Lower leg skin (tissue), 4 donors: Measurements from ENCODE around the gene CCL25. TPM values are rescaled to one million over a fixed set of nuclear protein-coding genes. Genes with fewer than 3 reads are reported as not detected.

Source experiments
- DNase-seq, 2 donors: peaks; one replicate each; pipeline ENCODE4 v3.0.0-alpha.2; 2019; ENCODE audit warnings: low spot score in 2 of 2
- H3K4me3 ChIP-seq: fragments of 200-600 bp; sonication (generic); 2 replicates; pipeline ENCODE4 v1.5.1; 2017; ENCODE audit warnings: mild to moderate bottlenecking, low read depth; ENCODE audit not compliant: poor library complexity, severe bottlenecking
- CTCF ChIP-seq, 3 donors: fragments of 450-650 bp; IDR thresholded peaks; one replicate each; pipeline ENCODE4 v1.5.1; 2016; ENCODE audit warnings: antibody characterized with exemption in 3 of 3, mild to moderate bottlenecking in 3 of 3, moderate library complexity in 2 of 3
- POLR2A ChIP-seq, 2 donors: fragments of 450-650 bp; IDR thresholded peaks; one replicate each; pipeline ENCODE4 v1.6.1; 2016 to 2017; ENCODE audit warnings: antibody characterized with exemption in 2 of 2, mild to moderate bottlenecking in 1 of 2, moderate library complexity in 1 of 2
- WGBS, 2 donors: methylation state at CpG; one replicate each; pipeline ENCODE4 v1.1.5; 2018; 5-methylcytosine and 5-hydroxymethylcytosine counted together
- intact Hi-C: fragments of 100-400 bp; cut with DNase I; formaldehyde crosslinking; loops from one replicate; pipeline ENCODE4 v1.15.0; 2023; ENCODE audit warnings: low total_unique reads
- total RNA-seq, 4 donors: library from RNA; depleted of rRNA; stranded (reverse); fragments of >200 nt; gene quantifications; one replicate each; pipeline ENCODE4 v1.1.0, GENCODE V29; 2016

CCL25 gene
- total RNA-seq, 4 donors from 2014 or later: 0.81 TPM; not detected in 3

GRCh38 chr19:8089664-8090601, 37.4 kb downstream of the CCL25 start:
- WGBS, 2 donors: 77 to 88% methylated on average over 17 to 18 of the region's 19 CpGs
- TF ChIP-seq CTCF (IDR thresholded peaks at IDR 0.05) (no peak), POLR2A (IDR thresholded peaks at IDR 0.05) (no peak)
- intact Hi-C loops: no loop called here
- no peak overlapping the region for H3K4me3 ChIP-seq
- no peak for DNase-seq

- intact Hi-C loops: no loop called here
- H3K4me3 ChIP-seq: no peak overlapping the region
- no peak for TF ChIP-seq CTCF (IDR thresholded peaks at IDR 0.05)
- TF ChIP-seq POLR2A (IDR thresholded peaks at IDR 0.05): no peak
- no peak for DNase-seq
- WGBS, 2 donors: 89 to 100% methylated on average over 2 of the region's 2 CpGs
These were observed 38.4 kb downstream of the CCL25 start for GRCh38 chr19:8090950-8091349.

GRCh38 chr19:8093740-8094139, 41.2 kb downstream of the CCL25 start:
- 89% methylated on average over 2 of the region's 2 CpGs for WGBS, 2 donors
- TF ChIP-seq CTCF (IDR thresholded peaks at IDR 0.05) (no peak), POLR2A (IDR thresholded peaks at IDR 0.05) (no peak)
- intact Hi-C loops: no loop called here

GRCh38 chr19:8094336-8094735, 41.8 kb downstream of the CCL25 start:
- intact Hi-C loops: no loop called here
- TF ChIP-seq POLR2A (IDR thresholded peaks at IDR 0.05) (no peak), CTCF (IDR thresholded peaks at IDR 0.05) (no peak)
- 80 to 88% methylated on average over 6 of the region's 6 CpGs for whole genome bisulfite sequencing, 2 donors
- no peak for DNase-seq
- no peak overlapping the region for H3K4me3 ChIP-seq

More at GRCh38 chr19:8093740-8094139, 41.2 kb downstream of the CCL25 start:
- H3K4me3 ChIP-seq: no peak overlapping the region
- no peak for DNase-seq

DNA sequence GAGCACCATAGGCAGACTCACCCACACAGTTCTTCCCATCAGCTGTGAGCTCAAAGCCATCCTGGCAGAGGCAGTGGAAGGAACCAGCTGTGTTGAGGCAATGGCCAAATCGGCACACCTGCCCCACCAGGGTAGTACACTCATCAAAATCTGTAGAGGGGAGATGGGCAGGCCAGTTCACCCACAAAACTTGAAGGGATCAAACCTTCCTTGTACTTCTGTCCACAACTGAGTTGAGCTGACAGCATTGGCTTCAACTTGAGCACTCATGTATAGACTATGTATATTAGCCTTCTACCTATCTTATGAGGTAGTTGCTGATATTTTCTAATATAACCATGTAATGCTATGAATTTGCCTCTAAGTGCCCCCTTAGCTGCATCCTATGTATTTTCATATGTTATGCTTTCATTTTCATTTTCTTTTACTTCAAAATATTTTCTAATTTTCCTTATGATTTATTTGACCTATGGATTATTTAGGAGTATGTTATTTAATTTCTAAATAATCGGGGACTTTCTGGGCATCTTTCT, 42.9 kb downstream of the CCL25 start:
- no peak for TF ChIP-seq POLR2A (IDR thresholded peaks at IDR 0.05)
- TF ChIP-seq CTCF (IDR thresholded peaks at IDR 0.05): no peak
- no peak for DNase-seq
- WGBS, 2 donors: 65 to 94% methylated on average over 2 of the region's 2 CpGs
- H3K4me3 ChIP-seq: no peak overlapping the region
- intact Hi-C loops: no loop called here
